GM19193 (cell line): ENCODE data around the gene MRPL24.
A peak's percentile ranks its signal among the peaks of the same experiment; 100 is the strongest.

Experiments
- POLR2A ChIP-seq: IDR thresholded peaks from 4 replicates; pipeline ENCODE4 v1.6.1; 2011; ENCODE audit not compliant: insufficient read depth, insufficient read length; ENCODE audit errors: extremely low read depth

Gene MRPL24

GRCh38 chr1:156766298-156767100 lies 25.6 kb upstream of the MRPL24 start:
- peak; percentile 46 for TF ChIP-seq POLR2A

GRCh38 chr1:156765666-156766065 lies 24.8 kb upstream of the MRPL24 start:
- no peak for TF ChIP-seq POLR2A

GRCh38 chr1:156760796-156761104 lies 19.9 kb upstream of the MRPL24 start:
- no peak for TF ChIP-seq POLR2A

- TF ChIP-seq POLR2A: no peak
Measured at GRCh38 chr1:156760092-156760795, 19.4 kb upstream of the MRPL24 start.

GRCh38 chr1:156756355-156756754 lies 15.5 kb upstream of the MRPL24 start:
- no peak for TF ChIP-seq POLR2A

- TF ChIP-seq POLR2A: no peak
Measured at GRCh38 chr1:156755527-156755950, 14.7 kb upstream of the MRPL24 start.

- TF ChIP-seq POLR2A: no peak
Measured at GRCh38 chr1:156754219-156754618, 13.3 kb upstream of the MRPL24 start.

GRCh38 chr1:156752843-156753482 lies 12.1 kb upstream of the MRPL24 start:
- no peak for TF ChIP-seq POLR2A

- peak; percentile 64 for TF ChIP-seq POLR2A
Measured at GRCh38 chr1:156751757-156752481, 11.0 kb upstream of the MRPL24 start.

- TF ChIP-seq POLR2A: no peak
Measured at GRCh38 chr1:156751451-156751756, 10.5 kb upstream of the MRPL24 start, which contains the start of gene HDGF. HDGF (minus strand) TSS chr1:156751675; CDS start chr1:156751429, 246 bp downstream.

- TF ChIP-seq POLR2A: peak; percentile 52
Measured at GRCh38 chr1:156750711-156751450, 10.0 kb upstream of the MRPL24 start.

- TF ChIP-seq POLR2A: no peak
Measured at GRCh38 chr1:156750191-156750672, 9.3 kb upstream of the MRPL24 start.

- TF ChIP-seq POLR2A: no peak
Measured at GRCh38 chr1:156749419-156750118, 8.7 kb upstream of the MRPL24 start.
